Right cardiac atrium (tissue), 5 donors: ENCODE measurements around the gene SRRT. TPM values are rescaled to one million over a fixed set of nuclear protein-coding genes. Genes with fewer than 3 reads are reported as not detected.
"Not testable (repeated sequence)": the region's sequence is repeated elsewhere in the genome, so short reads cannot be mapped to it uniquely, and the experiment has no call there.

Experiments used
- ATAC-seq, 2 donors: fragments of 200-7000 bp; cut with Tn5 transposase; one replicate each; pipeline versions ENCODE4 v1.8.0 to v1.9.1; 2020; ENCODE audit warnings: moderate library complexity in 2 of 2, mild to moderate bottlenecking in 1 of 2
- DNase-seq, 3 donors: peaks; one replicate each; pipeline ENCODE4 v3.0.0-alpha.2; 2020
- H3K27ac ChIP-seq: one replicate; pipeline ENCODE4 v1.5.1; 2013; ENCODE audit warnings: mild to moderate bottlenecking, low read length, control low read depth, moderate library complexity
- H3K27me3 ChIP-seq: one replicate; pipeline ENCODE4 v1.6.1; 2013; ENCODE audit not compliant: control insufficient read depth, insufficient read depth
- H3K4me1 ChIP-seq: one replicate; pipeline ENCODE4 v1.6.1; 2013; ENCODE audit warnings: low read length; ENCODE audit not compliant: control insufficient read depth, insufficient read depth
- H3K4me3 ChIP-seq: one replicate; pipeline ENCODE4 v1.5.1; 2013; ENCODE audit warnings: low read length, control low read depth
- H3K9me3 ChIP-seq: one replicate; pipeline ENCODE4 v1.6.1; 2013; ENCODE audit warnings: low read length; ENCODE audit not compliant: control insufficient read depth
- WGBS: extraction: QIAGEN DNeasy Blood & Tissue Kit; methylation state at CpG from one replicate; pipeline ENCODE4 v1.1.7; 2013; 5-methylcytosine and 5-hydroxymethylcytosine counted together
- intact Hi-C, 4 donors: fragments of 100-400 bp; cut with DNase I; formaldehyde crosslinking; loops; one replicate each; pipeline versions ENCODE4 v1.11.0 to v1.14.0; 2022 to 2023
- microRNA-seq, 2 donors: library from miRNA; unstranded; fragments of <30 nt; microRNA quantifications; one replicate each; pipeline ENCODE4 v1.2.0, GENCODE V29; 2020 to 2021
- polyA plus RNA-seq: library from polyadenylated mRNA; stranded (reverse); fragments of 200-250 nt; gene quantifications from one replicate; pipeline ENCODE4 v1.2.3, GENCODE V29; 2013
- total RNA-seq, 4 donors: library from RNA; stranded (reverse); fragmentation: NEBNext Ultra II Directional; extraction: Animal tissue kit (Norgen Biotek cat#: 25700); gene quantifications; one replicate each; pipeline ENCODE4 v1.2.1, GENCODE V29; 2021
- donor health status: healthy with polysubstance abuse.
- donor health status: DM: no; HTN: yes; CAD: no.
- donor health status: DM: no; HTN: no; CAD: no.
- donor health status: DM: no; HTN: yes; CAD: no; lungs with severe emphysema.
- donor health status: DM: yes; HTN: yes; CAD: no.

SRRT gene
- total and polyA plus RNA-seq, 5 donors: 45.8 to 88.0 (median 80.0) TPM

DNA sequence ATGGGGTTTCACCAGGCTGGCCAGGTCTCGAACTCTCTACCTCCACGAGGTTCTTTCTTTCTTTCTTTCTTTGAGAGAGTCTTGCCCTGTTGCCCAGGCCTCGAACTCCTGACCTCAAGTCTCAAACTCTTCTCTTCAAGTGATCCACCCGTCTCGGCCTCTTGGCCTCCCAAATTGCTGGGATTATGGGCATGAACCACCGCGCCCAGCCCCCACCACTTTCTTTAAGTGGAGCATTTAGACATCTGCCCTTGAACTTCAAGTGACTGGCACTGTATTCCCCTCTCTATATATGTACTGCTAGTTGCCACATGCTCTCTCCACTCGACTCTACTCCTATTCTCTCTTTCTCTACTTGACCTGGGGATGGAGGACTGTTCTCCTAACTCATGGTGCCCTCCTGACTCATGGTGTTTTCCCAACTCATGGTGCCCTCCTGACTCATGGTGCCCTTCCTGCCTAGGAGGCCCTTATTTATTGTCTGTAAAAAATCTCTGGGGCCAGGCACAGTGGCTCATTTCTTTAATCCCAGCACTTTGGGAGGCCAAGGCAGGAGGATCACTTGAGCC lies 40.1 kb downstream of the SRRT start:
- Histone ChIP-seq H3K27me3 (no peaks in the 10 kb centered on the region), H3K4me3 (no peak overlapping the region), H3K27ac (no peak overlapping the region), H3K4me1 (no peaks in the 10 kb centered on the region), H3K9me3 (no peaks in the 10 kb centered on the region)
- ATAC-seq (no peak), DNase-seq (no peak)
- intact Hi-C loops: no loop called here
- WGBS: 90% methylated on average over 8 of the region's 8 CpGs

DNA sequence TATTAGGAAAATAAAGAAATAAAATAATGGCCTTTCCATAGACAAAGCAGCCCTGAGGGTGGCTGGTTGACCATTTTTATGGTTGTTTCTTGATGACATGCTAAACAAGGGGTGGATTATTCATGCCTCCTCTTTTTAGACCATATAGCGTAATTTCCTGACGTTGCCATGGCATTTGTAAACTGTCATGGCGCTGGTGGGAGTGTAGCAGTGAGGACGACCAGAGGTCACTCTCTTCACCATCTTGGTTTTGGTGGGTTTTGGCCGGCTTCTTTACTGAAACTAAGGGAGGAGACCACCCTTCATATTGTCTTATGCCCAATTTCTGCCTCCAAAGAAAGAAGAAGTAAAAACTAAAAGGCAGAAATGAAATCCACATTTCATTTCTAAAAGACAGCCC lies 44.4 kb downstream of the SRRT start:
- intact Hi-C loops, DNase-seq, H3K27ac ChIP-seq, H3K9me3 ChIP-seq, H3K27me3 ChIP-seq, H3K4me3 ChIP-seq, H3K4me1 ChIP-seq, ATAC-seq: not testable (repeated sequence)
- WGBS: 86% methylated on average over 5 of the region's 5 CpGs

DNA sequence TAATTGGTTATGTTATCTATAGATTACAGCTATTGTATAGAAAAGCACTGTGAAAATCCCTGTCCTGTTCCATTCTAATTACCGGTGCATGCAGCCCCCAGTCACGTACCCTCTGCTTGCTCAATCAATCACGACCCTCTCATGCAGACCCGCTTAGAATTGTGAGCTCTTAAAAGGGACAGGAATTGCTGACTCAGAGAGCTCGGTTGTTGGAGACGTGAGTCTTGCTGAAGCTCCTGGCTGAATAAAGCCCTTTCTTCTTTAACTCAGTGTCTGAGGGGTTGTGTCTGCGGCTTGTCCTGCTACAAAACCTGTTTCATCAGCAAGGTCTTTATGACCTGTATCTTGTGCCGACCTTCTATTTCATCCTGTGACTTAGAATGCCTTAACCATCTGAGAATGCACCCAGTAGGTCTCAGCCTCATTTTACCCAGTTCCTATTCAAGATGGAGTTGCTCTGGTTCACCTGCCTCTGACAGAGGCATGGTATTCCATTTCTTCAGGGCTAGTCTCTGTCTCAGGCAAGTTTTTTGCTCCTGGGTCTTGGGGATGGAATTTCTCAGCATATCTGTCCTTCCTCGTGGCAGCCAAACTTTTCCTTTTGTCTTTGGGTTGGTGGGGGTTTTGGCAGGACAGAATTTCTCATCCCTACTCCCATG lies 45.0 kb downstream of the SRRT start:
- H3K27ac ChIP-seq, H3K27me3 ChIP-seq, H3K9me3 ChIP-seq, intact Hi-C loops, ATAC-seq, DNase-seq, H3K4me3 ChIP-seq, H3K4me1 ChIP-seq: not testable (repeated sequence)
- WGBS: 70% methylated on average over 9 of the region's 9 CpGs

DNA sequence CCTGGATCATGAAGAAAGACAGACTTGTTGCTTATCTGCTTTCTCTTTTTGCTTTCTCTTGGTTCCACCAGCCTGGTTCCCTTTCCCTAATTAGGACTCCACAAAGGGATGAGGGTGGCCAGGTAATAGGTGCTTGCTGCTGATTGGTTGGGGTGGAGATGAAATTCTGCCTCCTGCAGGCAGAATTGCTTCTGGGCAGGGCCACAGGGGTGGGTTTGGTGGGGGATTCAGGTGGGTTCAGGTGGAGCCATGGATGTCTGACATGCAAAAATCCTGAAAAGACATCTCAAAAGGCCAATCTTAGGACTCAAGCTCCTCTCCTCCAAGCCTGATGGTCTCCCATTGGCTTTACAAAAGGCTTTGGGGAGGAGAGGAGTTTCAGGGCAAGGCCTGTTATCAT lies 46.1 kb downstream of the SRRT start:
- Histone ChIP-seq H3K27ac (no peak overlapping the region), H3K9me3 (no peaks in the 10 kb centered on the region), H3K4me1 (no peaks in the 10 kb centered on the region), H3K27me3 (no peaks in the 10 kb centered on the region), H3K4me3 (no peak overlapping the region)
- no peak for DNase-seq
- ATAC-seq: no peak
- intact Hi-C loops: no loop called here

DNA sequence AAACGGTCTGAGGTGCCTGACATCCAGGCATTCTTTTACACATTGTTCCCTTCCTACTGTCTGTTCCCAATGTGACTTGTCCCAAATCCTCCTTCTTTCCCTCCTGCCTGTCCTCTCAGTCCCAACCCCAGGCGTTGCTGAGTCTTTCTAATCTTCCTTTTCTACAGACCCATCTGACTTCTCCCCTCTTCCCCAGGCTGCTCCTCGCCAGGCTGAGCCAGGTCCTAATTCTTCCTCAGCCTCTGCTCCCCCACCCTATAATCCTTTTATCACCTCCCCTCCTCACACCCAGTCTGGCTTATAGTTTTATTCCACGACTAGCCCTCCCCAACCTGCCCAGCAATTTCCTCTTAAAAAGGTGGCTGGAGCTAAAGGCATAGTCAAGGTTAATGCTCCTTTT lies 48.7 kb downstream of the SRRT start:
- H3K4me1 ChIP-seq, DNase-seq, H3K27me3 ChIP-seq, ATAC-seq, H3K27ac ChIP-seq, H3K9me3 ChIP-seq, intact Hi-C loops, H3K4me3 ChIP-seq: not testable (repeated sequence)
- 38% methylated on average over 4 of the region's 4 CpGs for WGBS

DNA sequence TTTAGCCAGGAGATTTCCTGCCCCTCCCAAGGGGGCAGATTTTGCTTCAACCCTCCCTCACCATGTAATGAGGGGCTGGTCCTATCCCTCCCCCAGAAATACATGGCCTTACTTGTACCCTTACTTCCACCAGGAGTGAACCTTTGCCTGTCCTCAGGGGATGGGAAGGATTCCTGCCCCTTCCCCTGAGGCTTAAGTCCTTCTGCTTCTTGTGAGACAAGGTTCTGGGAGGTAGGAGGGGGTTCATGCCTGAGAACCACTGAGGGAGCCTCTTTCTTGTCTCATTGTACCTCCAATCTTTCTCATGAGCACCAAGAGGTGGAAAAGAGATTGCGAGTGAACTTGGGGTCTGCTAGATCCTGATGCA lies 54.9 kb downstream of the SRRT start:
- Histone ChIP-seq H3K4me3 (no peak overlapping the region), H3K4me1 (no peaks in the 10 kb centered on the region), H3K9me3 (no peaks in the 10 kb centered on the region), H3K27ac (no peak overlapping the region), H3K27me3 (no peaks in the 10 kb centered on the region)
- ATAC-seq: no peak
- intact Hi-C loops: no loop called here
- DNase-seq: no peak
- 92% methylated on average over 1 of the region's 1 CpG for WGBS

DNA sequence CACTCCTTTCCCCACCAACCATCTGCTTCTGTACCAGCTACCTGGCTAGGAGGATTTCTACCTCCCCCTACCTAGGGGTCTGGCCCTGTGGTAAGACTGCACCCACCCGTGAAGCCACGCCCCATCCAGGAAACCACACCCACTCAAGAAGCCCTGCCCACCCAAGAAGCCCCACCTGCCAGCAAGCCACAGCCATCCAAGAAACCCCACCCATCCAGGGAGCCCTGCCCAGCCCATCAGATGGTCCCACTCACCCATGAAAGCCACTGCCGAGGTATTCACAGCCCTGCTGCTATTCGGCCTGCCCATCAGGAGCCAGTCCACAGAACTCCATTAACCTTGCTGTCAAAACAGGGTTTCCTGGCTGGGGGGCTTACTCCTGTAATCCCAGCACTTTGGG lies 58.8 kb downstream of the SRRT start:
- no peaks in the 10 kb centered on the region for H3K9me3 ChIP-seq

DNA sequence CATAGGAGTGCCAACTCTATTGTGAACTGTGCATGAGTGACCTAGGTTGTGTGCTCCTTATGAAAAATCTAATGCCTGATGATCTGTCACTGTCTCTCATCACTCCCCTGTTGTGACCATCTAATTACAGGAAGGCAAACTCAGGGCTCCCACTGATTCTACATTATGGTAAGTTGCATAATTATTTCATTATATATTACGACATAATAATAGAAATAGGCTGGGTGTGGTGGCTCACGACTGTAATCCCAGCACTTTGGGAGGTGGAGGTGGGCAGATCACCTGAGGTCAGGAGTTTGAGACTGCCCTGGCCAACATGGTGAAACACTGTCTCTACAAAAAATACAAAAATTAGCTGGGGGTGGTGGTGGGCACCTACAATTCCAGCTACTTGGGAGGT lies 60.5 kb downstream of the SRRT start:
- ATAC-seq, H3K27ac ChIP-seq, DNase-seq, H3K4me3 ChIP-seq, H3K27me3 ChIP-seq, intact Hi-C loops, H3K4me1 ChIP-seq, H3K9me3 ChIP-seq: not testable (repeated sequence)
- 75% methylated on average over 2 of the region's 2 CpGs for WGBS

More for the DNA sequence above, 58.8 kb downstream of the SRRT start:
- no peak for ATAC-seq
- DNase-seq: no peak
- WGBS: 61% methylated on average over 4 of the region's 4 CpGs
- no peaks in the 10 kb centered on the region for H3K27me3 ChIP-seq
- H3K27ac ChIP-seq: no peak overlapping the region
- no peaks in the 10 kb centered on the region for H3K4me1 ChIP-seq
- no peak overlapping the region for H3K4me3 ChIP-seq
- intact Hi-C loops: no loop called here

DNA sequence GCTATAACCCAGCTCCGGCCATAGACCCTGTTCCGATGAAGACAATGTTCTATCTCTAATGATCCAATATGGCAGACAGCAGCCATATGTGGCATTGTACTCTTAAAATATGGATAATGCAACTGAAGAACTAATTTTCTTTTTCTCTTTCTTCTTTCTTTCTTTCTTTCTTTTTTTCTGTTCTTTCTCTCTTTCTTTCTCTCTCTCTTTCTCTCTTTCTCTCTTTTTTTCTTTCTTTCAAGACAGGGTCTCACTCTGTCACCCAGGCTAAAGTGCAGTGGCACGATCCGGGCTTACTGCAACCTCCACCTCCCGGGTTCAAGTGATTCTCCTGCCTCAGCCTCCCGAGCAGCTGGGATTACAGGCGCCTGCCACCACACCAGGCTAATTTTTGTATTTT lies 61.3 kb downstream of the SRRT start:
- DNase-seq, intact Hi-C loops, H3K4me1 ChIP-seq, H3K27me3 ChIP-seq, H3K9me3 ChIP-seq, H3K27ac ChIP-seq, ATAC-seq, H3K4me3 ChIP-seq: not testable (repeated sequence)
- 89% methylated on average over 7 of the region's 7 CpGs for WGBS

Small RNA genes within 50 kb of the gene (microRNA-seq; reads per million reads assigned to microRNA genes)
- gene MIR6875: 0 to 0.42 reads per million in 2 donors

Other genes with a start within 250 kb of the SRRT start
- gene TFR2, start 233.6 kb upstream of the SRRT start, total RNA-seq: under 1 TPM in 3 of 4 donors, not detected in 1; 0.25 to 0.41 (median 0.26) TPM
- 0.14 TPM for gene TFR2, start 233.6 kb upstream of the SRRT start, polyA plus RNA-seq
- gene ACTL6B, start 218.7 kb upstream of the SRRT start, total RNA-seq: not detected
- not detected for gene ACTL6B, start 218.7 kb upstream of the SRRT start, polyA plus RNA-seq
- gene GNB2, start 201.4 kb upstream of the SRRT start, total RNA-seq: 100 to 1,000 TPM; 128 to 160 (median 132) TPM
- gene GNB2, start 201.4 kb upstream of the SRRT start, polyA plus RNA-seq: 115 TPM
- gene GIGYF1, start 180.9 kb upstream of the SRRT start, total RNA-seq: 10 to 100 TPM; 26.7 to 39.6 (median 32.7) TPM
- gene GIGYF1, start 180.9 kb upstream of the SRRT start, polyA plus RNA-seq: 26.2 TPM
- 10 to 100 TPM; 21.4 to 26.4 (median 24.2) TPM for gene POP7, start 169.0 kb upstream of the SRRT start, total RNA-seq
- gene POP7, start 169.0 kb upstream of the SRRT start, polyA plus RNA-seq: 37.2 TPM
- not detected for gene EPO, start 154.6 kb upstream of the SRRT start, total RNA-seq
- not detected for gene EPO, start 154.6 kb upstream of the SRRT start, polyA plus RNA-seq
- not detected for gene ZAN, start 141.5 kb upstream of the SRRT start, total RNA-seq
- gene ZAN, start 141.5 kb upstream of the SRRT start, polyA plus RNA-seq: not detected
- gene EPHB4, start 47.6 kb upstream of the SRRT start, total RNA-seq: 10 to 100 TPM; 28.0 to 51.4 (median 33.6) TPM
- 14.4 TPM for gene EPHB4, start 47.6 kb upstream of the SRRT start, polyA plus RNA-seq
- gene SLC12A9, start 22.4 kb upstream of the SRRT start, total RNA-seq: 10 to 100 TPM in 3 of 4 donors, 1 to 10 TPM in 1; 9.3 to 16.9 (median 12.6) TPM
- gene SLC12A9, start 22.4 kb upstream of the SRRT start, polyA plus RNA-seq: 6.4 TPM
- gene TRIP6, start 7.7 kb upstream of the SRRT start, total RNA-seq: 10 to 100 TPM; 34.1 to 49.6 (median 46.9) TPM
- gene TRIP6, start 7.7 kb upstream of the SRRT start, polyA plus RNA-seq: 31.4 TPM
- gene UFSP1, start 14.6 kb downstream of the SRRT start, total RNA-seq: 1 to 10 TPM; 2.5 to 3.5 (median 3.0) TPM
- 3.6 TPM for gene UFSP1, start 14.6 kb downstream of the SRRT start, polyA plus RNA-seq
- 10 to 100 TPM; 13.7 to 32.5 (median 22.7) TPM for gene ACHE, start 20.8 kb downstream of the SRRT start, total RNA-seq
- 11.3 TPM for gene ACHE, start 20.8 kb downstream of the SRRT start, polyA plus RNA-seq
- under 1 TPM; 0.06 to 0.18 (median 0.10) TPM for gene MUC3A, start 74.4 kb downstream of the SRRT start, total RNA-seq
- gene MUC3A, start 74.4 kb downstream of the SRRT start, polyA plus RNA-seq: 0.63 TPM
- not detected for gene MUC12, start 94.5 kb downstream of the SRRT start, total RNA-seq
- 0.63 TPM for gene MUC12, start 94.5 kb downstream of the SRRT start, polyA plus RNA-seq
- not detected for gene MUC17, start 145.0 kb downstream of the SRRT start, total RNA-seq
- gene MUC17, start 145.0 kb downstream of the SRRT start, polyA plus RNA-seq: not detected
- 10 to 100 TPM; 20.0 to 24.5 (median 22.3) TPM for gene TRIM56, start 210.4 kb downstream of the SRRT start, total RNA-seq
- gene TRIM56, start 210.4 kb downstream of the SRRT start, polyA plus RNA-seq: 11.4 TPM